Liver (tissue), 9 donors: ENCODE measurements around the gene ADA. TPM values are rescaled to one million over a fixed set of nuclear protein-coding genes. Genes with fewer than 3 reads are reported as not detected.
"Not testable (repeated sequence)": the region's sequence is repeated elsewhere in the genome, so short reads cannot be mapped to it uniquely, and the experiment has no call there.

Experiments used
- DNase-seq: peaks from one replicate; pipeline ENCODE4 v3.0.0-alpha.2; 2017; ENCODE audit warnings: low spot score
- H3K27ac ChIP-seq, 2 donors: one replicate each; pipeline ENCODE4 v1.7.0; 2013; ENCODE audit warnings: inconsistent platforms in 2 of 2, low read length in 2 of 2, control low read depth in 1 of 2, low read depth in 1 of 2, mild to moderate bottlenecking in 1 of 2
- H3K27me3 ChIP-seq, 4 donors: one replicate each; pipeline versions ENCODE4 v1.6.1 to v1.7.0; 2013; ENCODE audit warnings: low read length in 3 of 4, inconsistent platforms in 1 of 4, mild to moderate bottlenecking in 1 of 4, moderate library complexity in 1 of 4; ENCODE audit not compliant: control insufficient read depth in 4 of 4, insufficient read depth in 4 of 4
- H3K36me3 ChIP-seq, 4 donors: one replicate each; pipeline versions ENCODE4 v1.6.1 to v1.7.0; 2013; ENCODE audit warnings: low read length in 3 of 4, mild to moderate bottlenecking in 3 of 4, low read depth in 1 of 4, moderate library complexity in 1 of 4; ENCODE audit not compliant: control insufficient read depth in 4 of 4, insufficient read depth in 3 of 4
- H3K4me1 ChIP-seq, 4 donors: one replicate each; pipeline versions ENCODE4 v1.6.1 to v1.7.0; 2013; ENCODE audit warnings: low read length in 3 of 4, mild to moderate bottlenecking in 3 of 4, moderate library complexity in 1 of 4; ENCODE audit not compliant: control insufficient read depth in 4 of 4, insufficient read depth in 4 of 4
- H3K4me3 ChIP-seq, 3 donors: one replicate each; pipeline versions ENCODE4 v1.6.1 to v1.7.0; 2013; ENCODE audit warnings: low read length in 3 of 3, control low read depth in 1 of 3, low read depth in 1 of 3, mild to moderate bottlenecking in 1 of 3
- H3K9ac ChIP-seq, 2 donors: one replicate each; pipeline ENCODE4 v1.7.0; 2013; ENCODE audit warnings: low read length in 2 of 2, mild to moderate bottlenecking in 2 of 2, moderate library complexity in 2 of 2, control low read depth in 1 of 2, low read depth in 1 of 2
- H3K9me3 ChIP-seq, 4 donors: one replicate each; pipeline versions ENCODE4 v1.6.1 to v1.7.0; 2013; ENCODE audit warnings: low read length in 3 of 4; ENCODE audit not compliant: control insufficient read depth in 4 of 4
- ATF3 ChIP-seq: IDR thresholded peaks from 2 replicates; pipeline ENCODE4 v1.6.1; 2016; ENCODE audit warnings: antibody characterized with exemption
- CTCF ChIP-seq: fragments of 150-350 bp; IDR thresholded peaks from 2 replicates; pipeline ENCODE4 v1.5.1; 2017; ENCODE audit warnings: improper control_type of control experiment, low read depth, low read length; ENCODE audit not compliant: missing input control
- EGR1 ChIP-seq, 2 donors: IDR thresholded peaks; 2 replicates each; pipeline ENCODE4 v1.6.1; 2016 to 2018; ENCODE audit warnings: antibody characterized with exemption in 2 of 2, low read depth in 2 of 2
- FOXA1 ChIP-seq: IDR thresholded peaks from 2 replicates; pipeline ENCODE4 v1.6.1; 2016; ENCODE audit warnings: antibody characterized with exemption
- FOXA2 ChIP-seq: IDR thresholded peaks from 2 replicates; pipeline ENCODE4 v1.6.1; 2016; ENCODE audit warnings: antibody characterized with exemption
- GABPA ChIP-seq, 2 donors: IDR thresholded peaks in 1 of 2; conservative IDR thresholded peaks in 1 of 2; 2 replicates each; pipeline ENCODE4 v1.6.1; 2016; ENCODE audit warnings: antibody characterized with exemption in 2 of 2, mild to moderate bottlenecking in 1 of 2, moderate library complexity in 1 of 2
- HNF4A ChIP-seq, 2 donors: conservative IDR thresholded peaks; 2 replicates each; pipeline ENCODE4 v1.6.1; 2016; ENCODE audit warnings: antibody characterized with exemption in 2 of 2, mild to moderate bottlenecking in 2 of 2
- HNF4G ChIP-seq: IDR thresholded peaks from 2 replicates; pipeline ENCODE4 v1.6.1; 2016; ENCODE audit warnings: antibody characterized with exemption
- JUND ChIP-seq, 2 donors: IDR thresholded peaks; 2 replicates each; pipeline ENCODE4 v1.6.1; 2016; ENCODE audit warnings: antibody characterized with exemption in 2 of 2
- MAX ChIP-seq: IDR thresholded peaks from 2 replicates; pipeline ENCODE4 v1.6.1; 2016; ENCODE audit warnings: antibody characterized with exemption
- NR2F2 ChIP-seq: IDR thresholded peaks from 2 replicates; pipeline ENCODE4 v1.6.1; 2016; ENCODE audit warnings: antibody characterized with exemption
- RAD21 ChIP-seq, 2 donors: IDR thresholded peaks; 2 replicates each; pipeline ENCODE4 v1.6.1; 2016; ENCODE audit warnings: antibody characterized with exemption in 2 of 2, mild to moderate bottlenecking in 2 of 2
- REST ChIP-seq: IDR thresholded peaks from 2 replicates; pipeline ENCODE4 v1.6.1; 2016; ENCODE audit warnings: antibody characterized with exemption, mild to moderate bottlenecking
- RXRA ChIP-seq, 2 donors: IDR thresholded peaks; 2 replicates each; pipeline ENCODE4 v1.6.1; 2017 to 2018; ENCODE audit warnings: antibody characterized with exemption in 2 of 2, mild to moderate bottlenecking in 1 of 2
- SP1 ChIP-seq: IDR thresholded peaks from 2 replicates; pipeline ENCODE4 v1.6.1; 2018; ENCODE audit warnings: antibody characterized with exemption, mild to moderate bottlenecking
- TAF1 ChIP-seq: conservative IDR thresholded peaks from 2 replicates; pipeline ENCODE4 v1.6.1; 2016; ENCODE audit warnings: antibody characterized with exemption, mild to moderate bottlenecking
- YY1 ChIP-seq: IDR thresholded peaks from 2 replicates; pipeline ENCODE4 v1.6.1; 2016; ENCODE audit warnings: antibody characterized with exemption, mild to moderate bottlenecking
- ZBTB33 ChIP-seq: IDR thresholded peaks from 2 replicates; pipeline ENCODE4 v1.6.1; 2016; ENCODE audit warnings: antibody characterized with exemption
- WGBS: extraction: QIAGEN DNeasy Blood & Tissue Kit; methylation state at CpG from one replicate; pipeline ENCODE4 v1.1.7; 2013; 5-methylcytosine and 5-hydroxymethylcytosine counted together
- polyA plus RNA-seq, 2 donors: library from polyadenylated mRNA; stranded (reverse) in 1 of 2; unstranded in 1 of 2; fragments of 200-250 nt in 1 of 2; fragments of >200 nt in 1 of 2; fragmentation: Nextera tagmentation in 1 of 2; extraction: Ambion mirVana in 1 of 2; gene quantifications; one replicate each; pipeline versions ENCODE4 v1.2.1 to v1.2.3, GENCODE V29; 2013 to 2015
- total RNA-seq, 2 donors: library from RNA; depleted of rRNA; stranded (reverse); fragments of >200 nt; gene quantifications; one replicate each; pipeline ENCODE4 v1.2.3, GENCODE V29; 2014
- donor health status: healthy.
- donor health status: healthy.
- donor health status: healthy.
- donor health status: healthy.
- donor health status: healthy.

The ADA gene
- total and polyA plus RNA-seq, 4 donors, result 2.9 to 7.7 (median 3.0) TPM

- H3K4me1 ChIP-seq, result peaks cover 0 to 18% (median 3%) of the 10 kb centered on the region in 4 donors
- DNase-seq, H3K4me3 ChIP-seq, H3K36me3 ChIP-seq, H3K9ac ChIP-seq, H3K27me3 ChIP-seq, H3K9me3 ChIP-seq, H3K27ac ChIP-seq: not testable (repeated sequence)
- WGBS, result 96% methylated on average over 5 of the region's 5 CpGs
Observed at GRCh38 chr20:44654210-44654609, 2.7 kb upstream of the ADA start.

- TF ChIP-seq CTCF (no peak), HNF4G (no peak), REST (no peak), MAX (no peak), TAF1 (no peak), FOXA1 (no peak), YY1 (no peak), FOXA2 (no peak), JUND (IDR thresholded peaks at IDR 0.05) (no peak), ATF3 (no peak), SP1 (no peak), EGR1 (IDR thresholded peaks at IDR 0.05; ENCODE audit: low read depth in 2 of 2) (no peak), RXRA (IDR thresholded peaks at IDR 0.05) (no peak), HNF4A (conservative IDR thresholded peaks at IDR 0.05) (no peak), GABPA (IDR thresholded peaks at IDR 0.05 in 1 of 2, conservative IDR thresholded peaks at IDR 0.05 in 1 of 2) (no peak), ZBTB33 (no peak), NR2F2 (no peak), RAD21 (IDR thresholded peaks at IDR 0.05) (no peak)
- no peak overlapping the region for H3K9ac ChIP-seq
- H3K4me3 ChIP-seq, result no peak overlapping the region
- H3K9me3 ChIP-seq, result no peaks in the 10 kb centered on the region
- 91% methylated on average over 2 of the region's 2 CpGs for WGBS
- no peak overlapping the region for H3K27ac ChIP-seq
- H3K27me3 ChIP-seq, result no peaks in the 10 kb centered on the region
- no peaks in the 10 kb centered on the region for H3K36me3 ChIP-seq
- DNase-seq, result no peak
- peaks cover 0 to 18% (median 3%) of the 10 kb centered on the region in 4 donors for H3K4me1 ChIP-seq
Observed at GRCh38 chr20:44653546-44653945, 2.0 kb upstream of the ADA start.
